HG03135 (cell line): Measurements from ENCODE around the gene CTNNBIP1.
"Not testable (repeated sequence)": the region's sequence is repeated elsewhere in the genome, so short reads cannot be mapped to it uniquely, and the experiment has no call there.

Experiments used
- ATAC-seq: cut with Tn5 transposase; IDR thresholded peaks from one replicate; pipeline ENCODE4 v1.9.1; 2021; ENCODE audit warnings: mild to moderate bottlenecking, moderate library complexity; ENCODE audit not compliant: unreplicated experiment

CTNNBIP1 gene

GRCh38 chr1:9811239-9811966, 98.7 kb downstream of the CTNNBIP1 start:
- no peak for ATAC-seq

GRCh38 chr1:9809100-9809510, 101.0 kb downstream of the CTNNBIP1 start:
- ATAC-seq, result no peak

- ATAC-seq, result no peak
These were observed 101.6 kb downstream of the CTNNBIP1 start for GRCh38 chr1:9808459-9808858.

GRCh38 chr1:9807541-9807940, 102.5 kb downstream of the CTNNBIP1 start:
- ATAC-seq, result no peak

GRCh38 chr1:9805972-9806371, 104.1 kb downstream of the CTNNBIP1 start:
- not testable (repeated sequence) for ATAC-seq

GRCh38 chr1:9805006-9805508, 105.0 kb downstream of the CTNNBIP1 start:
- no peak for ATAC-seq

GRCh38 chr1:9803003-9803918, 106.8 kb downstream of the CTNNBIP1 start:
- not testable (repeated sequence) for ATAC-seq

GRCh38 chr1:9801909-9802308, 108.2 kb downstream of the CTNNBIP1 start:
- no peak for ATAC-seq
